Amniotic stem cell (primary cell): ENCODE data around the gene ATMIN.

Experiments used
- DNase-seq: peaks from one replicate; lab custom pipeline; 2025; lab: John Stamatoyannopoulos, UW

Gene ATMIN

DNA sequence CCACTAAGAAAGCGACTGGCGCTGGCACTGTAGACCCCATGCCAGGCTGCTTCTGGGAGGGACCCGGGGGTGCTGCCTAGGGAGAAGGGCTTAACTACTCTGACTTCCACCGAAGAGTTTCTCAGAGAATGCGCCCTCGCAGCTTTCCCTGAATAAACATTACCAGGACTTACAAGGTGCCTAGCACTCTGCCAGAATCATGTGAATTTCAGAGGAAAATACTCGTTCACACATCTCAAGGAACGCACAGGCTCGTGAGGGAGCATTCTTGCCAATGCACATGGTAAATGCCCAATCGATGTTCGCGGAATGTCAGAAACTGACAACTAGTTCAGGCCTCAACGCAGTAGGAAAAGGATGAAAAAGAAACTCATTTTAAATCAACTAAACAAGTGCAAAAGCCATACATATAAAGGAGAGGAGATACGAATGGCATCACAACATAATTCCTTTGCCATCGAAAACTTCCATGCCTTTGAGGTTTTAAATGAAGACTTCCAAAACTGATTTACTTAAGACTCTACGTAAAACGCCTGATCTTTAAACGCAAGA lies 30.0 kb upstream of the ATMIN start:
- no peak for DNase-seq

- DNase-seq = peak; percentile 19
Measured at GRCh38 chr16:81006211-81006812, 29.3 kb upstream of the ATMIN start.

DNA sequence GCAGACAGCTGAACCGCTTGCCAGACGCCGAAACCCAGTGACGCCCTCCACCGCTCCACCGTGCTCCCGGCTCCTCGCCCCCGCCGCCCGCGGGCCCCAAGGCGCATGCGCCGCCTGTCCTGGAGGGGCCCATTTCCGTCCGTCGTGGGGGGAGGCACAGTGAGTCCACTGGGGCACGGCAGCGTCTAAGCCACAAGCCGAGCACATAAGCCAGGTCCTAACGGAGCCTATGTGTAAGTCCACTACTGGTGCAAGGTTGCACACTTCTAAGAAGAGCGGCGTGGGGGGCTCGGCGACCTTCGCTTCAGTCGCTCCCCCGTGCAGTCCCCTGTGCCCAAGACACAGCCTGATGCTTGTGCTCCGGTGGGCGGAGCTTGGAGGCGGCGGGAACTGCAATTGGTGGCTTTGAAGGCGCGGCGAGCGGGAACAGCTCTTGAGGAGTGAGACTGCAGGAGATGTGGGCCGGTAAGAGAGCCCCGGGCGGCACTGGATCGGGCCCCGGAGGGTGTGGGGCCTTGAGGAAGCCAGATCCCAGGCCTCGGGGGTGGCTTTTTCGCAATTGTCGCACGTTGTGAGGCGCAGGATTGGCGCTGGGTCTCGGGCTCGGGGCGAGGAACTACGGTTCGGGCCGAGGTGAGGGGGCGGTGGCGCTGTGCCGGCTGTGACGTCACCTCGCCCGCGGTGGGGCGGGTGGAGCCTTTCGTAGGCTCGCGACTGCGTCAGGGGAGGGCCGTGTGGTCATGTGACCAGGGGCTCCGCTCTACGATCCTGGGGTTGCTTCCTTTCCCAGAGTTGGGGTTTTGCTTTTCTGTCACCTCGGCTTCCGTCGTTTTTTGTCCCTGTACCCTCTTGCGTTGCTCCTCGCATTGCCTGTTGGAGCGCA lies 28.6 kb upstream of the ATMIN start, which contains the start of the genes CENPN and CMC2:
CENPN (plus strand) TSS at position 402 of the 883 bp plus-strand sequence. CDS start 4,726 bp downstream, outside the sequence.
CMC2 (minus strand) TSS at position 73 of the 883 bp plus-strand sequence. CDS start 9,491 bp downstream, outside the sequence.
- DNase-seq = peak; percentile 97

- no peak for DNase-seq
Measured at GRCh38 chr16:81008505-81008789, 27.2 kb upstream of the ATMIN start.

- no peak for DNase-seq
Measured at GRCh38 chr16:81012974-81013373, 22.7 kb upstream of the ATMIN start.

DNA sequence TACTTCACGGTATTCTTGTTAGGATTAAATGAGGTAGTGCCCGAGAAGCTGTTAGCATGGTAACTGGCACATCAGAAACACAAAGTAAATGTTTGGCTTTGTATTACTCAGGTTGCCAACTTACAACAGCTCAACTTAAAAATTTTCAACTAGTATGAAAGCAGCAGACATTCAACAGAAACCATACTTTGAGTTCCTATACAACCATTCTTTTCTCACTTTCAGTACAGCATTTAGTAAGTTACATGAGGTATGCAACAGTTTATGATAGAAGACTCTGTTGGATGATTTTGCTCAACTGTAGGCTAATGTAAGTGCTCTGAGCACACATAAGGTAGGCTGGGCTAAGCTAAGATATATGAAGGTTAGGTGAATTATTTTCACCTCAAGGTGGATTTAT lies 21.0 kb upstream of the ATMIN start:
- DNase-seq = no peak

GRCh38 chr16:81018496-81018895 lies 17.1 kb upstream of the ATMIN start:
- no peak for DNase-seq

GRCh38 chr16:81026429-81026828 lies 9.2 kb upstream of the ATMIN start:
- DNase-seq = no peak

DNA sequence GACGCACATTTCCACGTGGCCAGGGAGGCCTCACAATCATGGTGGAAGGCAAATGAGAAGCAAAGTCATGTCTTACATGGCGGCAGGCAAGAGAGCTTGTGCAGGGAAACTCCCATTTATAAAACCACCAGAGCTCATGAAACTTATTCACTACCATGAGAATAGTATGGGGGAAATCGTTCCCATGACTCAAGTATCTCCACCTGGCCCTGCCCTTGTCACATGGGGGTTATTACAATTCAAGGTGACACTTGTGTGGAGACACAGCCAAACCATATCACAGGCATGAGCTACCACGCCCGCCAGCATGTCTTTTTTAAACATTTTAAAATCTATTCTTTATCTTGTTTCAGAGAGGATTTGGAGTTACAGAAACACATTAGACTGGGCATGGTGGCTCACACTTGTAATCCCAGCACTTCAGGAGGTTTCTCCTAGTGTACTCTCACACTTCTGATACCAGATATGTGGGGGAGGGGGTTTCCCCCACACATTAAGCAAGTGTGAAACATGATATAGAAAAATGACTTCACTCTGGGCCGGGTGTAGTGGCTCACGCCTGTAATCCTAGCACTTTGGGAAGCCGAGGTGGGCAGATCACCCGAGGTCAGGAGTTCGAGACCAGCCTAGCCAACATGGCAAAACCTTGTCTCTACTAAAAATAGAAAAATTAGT lies 5.6 kb upstream of the ATMIN start:
- DNase-seq = no peak

DNA sequence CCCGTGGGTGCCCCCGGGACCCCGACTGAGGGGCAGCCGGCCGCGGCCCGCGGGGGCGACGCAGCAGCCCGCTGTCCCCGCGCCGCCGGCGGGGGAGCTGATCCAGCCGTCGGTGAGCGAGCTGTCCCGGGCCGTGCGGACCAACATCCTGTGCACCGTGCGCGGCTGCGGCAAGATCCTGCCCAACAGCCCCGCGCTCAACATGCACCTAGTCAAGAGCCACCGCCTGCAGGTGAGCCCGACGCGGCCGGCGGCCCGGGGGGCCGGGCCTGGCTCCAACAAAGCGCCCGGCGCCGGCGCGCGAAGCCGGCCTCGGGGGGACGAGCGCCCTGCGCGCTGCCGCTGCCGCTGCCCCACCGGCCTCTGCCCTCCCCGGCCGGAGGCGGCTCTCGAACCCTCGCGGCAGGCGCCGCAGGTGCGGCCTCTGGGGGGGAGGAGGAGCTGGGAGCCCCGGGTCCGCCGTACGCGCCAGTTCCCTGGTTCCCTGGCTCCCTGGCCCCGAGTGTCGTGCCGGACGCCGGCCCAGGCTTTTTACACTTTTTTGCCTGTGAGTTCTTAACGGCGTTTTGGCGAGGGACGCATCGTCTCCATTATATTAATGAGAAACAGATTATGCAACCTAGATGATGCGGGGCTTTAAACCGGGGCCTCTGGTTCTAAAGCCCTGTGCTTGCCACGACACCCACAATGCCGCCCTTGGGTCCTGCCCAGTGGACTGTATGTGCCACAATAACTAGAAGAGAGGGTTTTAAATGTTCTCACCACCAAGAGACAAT lies 521 bp downstream of the ATMIN start:
- no peak for DNase-seq

GRCh38 chr16:81036751-81037350 lies 1.2 kb downstream of the ATMIN start:
- DNase-seq = no peak

DNA sequence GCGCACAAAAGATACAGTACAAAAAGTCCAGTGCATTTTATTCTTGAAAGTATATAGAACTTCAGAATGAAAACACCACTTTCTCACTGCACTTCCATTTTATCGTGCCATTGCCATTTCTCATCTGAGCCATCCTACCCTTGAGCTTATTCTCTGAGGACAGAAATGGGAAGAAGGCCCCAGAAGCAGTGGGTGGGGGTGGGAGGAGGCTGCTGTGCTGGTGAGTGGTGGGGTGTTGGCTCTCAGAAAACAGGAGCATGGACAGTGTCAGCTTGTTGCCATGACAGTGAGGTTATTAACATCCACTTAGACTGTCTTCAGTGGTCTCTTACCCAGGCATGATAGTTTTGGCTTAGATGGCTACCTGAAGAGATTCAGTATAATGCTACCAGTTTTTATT lies 4.5 kb downstream of the ATMIN start:
- no peak for DNase-seq

DNA sequence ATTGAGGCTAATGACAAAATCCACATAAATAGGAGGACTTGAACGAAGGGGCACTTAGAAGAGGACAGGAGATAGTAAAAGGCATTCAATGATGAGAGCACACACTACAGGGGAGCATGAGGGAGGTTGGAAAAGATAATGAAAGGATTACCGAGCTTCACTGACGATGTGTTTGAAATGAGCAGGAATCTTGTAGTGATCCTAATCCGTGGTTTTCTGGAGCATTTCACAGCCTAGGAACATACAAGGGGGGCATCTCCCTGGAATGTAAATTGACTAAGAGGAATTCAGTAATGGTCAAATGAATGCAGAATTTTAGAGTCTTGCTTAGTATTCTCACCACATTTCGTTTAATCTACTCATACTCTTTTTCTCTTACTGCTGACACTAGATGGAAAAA lies 5.2 kb downstream of the ATMIN start:
- no peak for DNase-seq

DNA sequence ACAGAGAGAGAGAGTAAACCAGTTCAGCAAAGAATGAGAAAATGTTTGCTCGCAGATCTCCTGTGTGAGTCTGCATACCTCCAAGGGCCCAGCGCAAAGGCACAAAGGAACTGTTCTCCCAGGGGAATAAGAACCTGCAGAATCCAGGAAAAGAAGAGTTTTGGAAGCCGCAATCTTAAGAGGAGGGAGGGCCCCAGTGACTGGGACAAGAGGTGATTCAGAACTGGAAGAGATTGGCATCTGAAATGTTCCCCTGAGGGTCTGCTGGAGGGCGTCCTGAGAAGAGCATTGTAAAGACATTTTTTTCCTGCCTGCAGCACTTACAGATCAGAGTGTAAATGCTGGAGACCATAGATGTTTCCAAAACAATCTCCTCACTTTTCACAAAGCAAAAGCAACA lies 6.1 kb downstream of the ATMIN start:
- no peak for DNase-seq

DNA sequence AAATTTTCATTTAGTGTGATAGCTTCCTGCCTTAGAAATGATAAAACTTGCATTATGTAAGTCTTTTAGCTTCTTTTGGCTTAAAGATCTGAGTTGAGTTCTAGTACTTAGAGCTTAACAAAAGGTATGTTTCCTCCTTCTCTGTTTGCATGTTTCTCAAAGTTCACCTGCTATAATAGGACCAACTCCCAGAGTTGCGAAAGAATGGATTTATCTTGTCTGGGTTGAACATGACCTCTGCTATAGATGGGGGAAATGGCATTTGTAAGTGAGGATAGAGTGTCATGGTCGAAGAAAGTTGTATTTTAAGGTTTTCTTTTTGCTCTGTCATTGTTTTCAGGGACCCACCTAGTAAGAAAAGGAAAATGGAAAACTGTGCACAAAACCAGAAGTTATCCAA lies 7.2 kb downstream of the ATMIN start:
- no peak for DNase-seq

- DNase-seq = no peak
Measured at GRCh38 chr16:81053761-81054160, 18.1 kb downstream of the ATMIN start.

GRCh38 chr16:81060576-81061306 lies 25.1 kb downstream of the ATMIN start:
- DNase-seq = no peak

DNA sequence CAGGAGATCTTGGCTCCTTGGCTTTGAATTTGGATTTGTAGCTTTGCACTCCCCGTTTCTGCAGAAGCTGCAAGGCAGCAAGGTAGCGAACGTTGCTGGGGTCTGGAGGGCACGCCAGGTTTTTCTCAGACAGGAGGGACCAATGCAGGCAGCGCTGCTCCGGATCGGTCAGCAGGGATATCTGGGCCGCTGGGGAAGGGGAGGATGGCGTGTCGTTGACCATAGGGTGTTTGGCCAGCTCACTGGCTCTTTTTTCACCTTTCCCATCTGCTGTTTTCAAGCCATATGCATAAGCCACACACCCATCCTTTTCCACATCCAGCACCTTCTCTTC lies 25.6 kb downstream of the ATMIN start:
- DNase-seq = no peak

DNA sequence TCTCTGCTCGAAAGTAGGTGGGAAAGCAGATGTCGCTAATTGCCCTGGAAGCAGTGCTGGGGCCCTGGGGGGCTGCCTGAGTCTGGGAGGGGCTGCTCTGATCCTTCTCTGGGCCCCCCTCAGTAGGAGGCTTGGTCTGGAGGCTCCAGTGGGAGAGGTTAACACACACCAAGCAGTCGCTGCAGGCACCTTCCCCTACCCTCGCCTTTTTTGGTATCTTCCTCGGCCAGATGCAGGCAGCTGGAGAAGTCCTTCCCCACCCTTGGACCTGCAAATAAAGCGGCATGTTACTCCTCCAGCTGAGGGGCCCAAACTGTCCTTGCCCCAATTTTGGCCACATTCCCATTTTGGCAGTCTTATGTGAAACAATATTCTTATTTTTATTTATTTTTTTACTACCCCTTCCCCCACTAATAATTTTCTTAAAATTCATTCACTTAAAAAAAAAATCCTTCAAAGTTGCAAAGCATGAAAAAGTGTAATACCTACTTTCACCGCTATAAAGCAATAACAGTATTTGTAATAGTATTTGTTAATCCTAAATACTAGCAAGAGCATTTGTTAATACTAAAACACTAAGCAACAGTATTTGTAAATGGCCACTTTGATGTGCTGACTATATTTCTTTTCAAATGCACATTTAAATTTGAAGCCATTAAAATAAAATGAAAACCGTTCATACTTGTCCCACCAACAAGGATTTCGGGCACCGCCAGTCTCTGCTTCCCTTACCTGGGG lies 26.4 kb downstream of the ATMIN start:
- DNase-seq = no peak

GRCh38 chr16:81066681-81067080 lies 31.0 kb downstream of the ATMIN start:
- DNase-seq = no peak
